ENCODE results near the gene USE1. TPM values are rescaled to one million over a fixed set of nuclear protein-coding genes. Genes with fewer than 3 reads are reported as not detected.

The USE1 gene
- total RNA-seq, 1 donor from 2014 or later: 14.9 TPM

GRCh38 chr19:17235300-17235970 is 20.3 kb downstream of the USE1 start:
- no peak for TF ChIP-seq CTCF (IDR thresholded peaks at IDR 0.05; ENCODE audit: insufficient read depth, low read length, poor library complexity, severe bottlenecking)
- DNase-seq (ENCODE audit: low read depth): no peak
- H3K36me3 ChIP-seq (ENCODE audit: control insufficient read depth, insufficient read depth, low read length): peaks cover 6% of the 10 kb centered on the region

GRCh38 chr19:17235971-17236777 is 21.0 kb downstream of the USE1 start:
- H3K4me3 ChIP-seq (ENCODE audit: low read depth, low read length): peak overlapping the region; percentile 36
- H3K36me3 ChIP-seq (ENCODE audit: control insufficient read depth, insufficient read depth, low read length): peaks cover 6% of the 10 kb centered on the region
- no peak for TF ChIP-seq CTCF (IDR thresholded peaks at IDR 0.05; ENCODE audit: insufficient read depth, low read length, poor library complexity, severe bottlenecking)
- H3K27me3 ChIP-seq (ENCODE audit: control insufficient read depth, insufficient read depth, low read length): no peaks in the 10 kb centered on the region
- no peak for DNase-seq (ENCODE audit: low read depth)

More at GRCh38 chr19:17235300-17235970, 20.3 kb downstream of the USE1 start:
- Histone ChIP-seq H3K27me3 (ENCODE audit: control insufficient read depth, insufficient read depth, low read length) (no peaks in the 10 kb centered on the region), H3K4me3 (ENCODE audit: low read depth, low read length) (peak overlapping the region; percentile 36)

- peaks cover 6% of the 10 kb centered on the region for H3K36me3 ChIP-seq (ENCODE audit: control insufficient read depth, insufficient read depth, low read length)
- no peak overlapping the region for H3K4me3 ChIP-seq (ENCODE audit: low read depth, low read length)
Measured at GRCh38 chr19:17236811-17237543, 21.8 kb downstream of the USE1 start.

GRCh38 chr19:17237747-17238706 is 22.9 kb downstream of the USE1 start:
- Histone ChIP-seq H3K4me3 (ENCODE audit: low read depth, low read length) (no peak overlapping the region), H3K36me3 (ENCODE audit: control insufficient read depth, insufficient read depth, low read length) (peaks cover 6% of the 10 kb centered on the region), H3K27me3 (ENCODE audit: control insufficient read depth, insufficient read depth, low read length) (no peaks in the 10 kb centered on the region)
- TF ChIP-seq CTCF (IDR thresholded peaks at IDR 0.05; ENCODE audit: insufficient read depth, low read length, poor library complexity, severe bottlenecking): no peak
- DNase-seq (ENCODE audit: low read depth): no peak

More at GRCh38 chr19:17236811-17237543, 21.8 kb downstream of the USE1 start:
- H3K27me3 ChIP-seq (ENCODE audit: control insufficient read depth, insufficient read depth, low read length): no peaks in the 10 kb centered on the region
- DNase-seq (ENCODE audit: low read depth): no peak
- TF ChIP-seq CTCF (IDR thresholded peaks at IDR 0.05; ENCODE audit: insufficient read depth, low read length, poor library complexity, severe bottlenecking): no peak

- peaks cover 2% of the 10 kb centered on the region for H3K36me3 ChIP-seq (ENCODE audit: control insufficient read depth, insufficient read depth, low read length)
- H3K27me3 ChIP-seq (ENCODE audit: control insufficient read depth, insufficient read depth, low read length): no peaks in the 10 kb centered on the region
- DNase-seq (ENCODE audit: low read depth): no peak
- H3K4me3 ChIP-seq (ENCODE audit: low read depth, low read length): no peak overlapping the region
- TF ChIP-seq CTCF (IDR thresholded peaks at IDR 0.05; ENCODE audit: insufficient read depth, low read length, poor library complexity, severe bottlenecking): no peak
Measured at GRCh38 chr19:17240062-17240752, 25.1 kb downstream of the USE1 start.
